ENCODE measurements around the gene RUNX1.

The RUNX1 gene

GRCh38 chr21:34841154-34841553, 207.9 kb downstream of the RUNX1 start:
- DNase-seq: no peak

- no peak for DNase-seq
Measured at GRCh38 chr21:34840693-34841092, 208.4 kb downstream of the RUNX1 start.

- DNase-seq: peak; percentile 75
Measured at GRCh38 chr21:34838956-34839820, 209.9 kb downstream of the RUNX1 start.

- no peak for DNase-seq
Measured at GRCh38 chr21:34836933-34837505, 212.1 kb downstream of the RUNX1 start.

- peak; percentile 99 for DNase-seq
Measured at GRCh38 chr21:34836103-34836932, 212.8 kb downstream of the RUNX1 start.

- DNase-seq: peak; percentile 89
Measured at GRCh38 chr21:34835526-34835925, 213.6 kb downstream of the RUNX1 start.

GRCh38 chr21:34834852-34835501, 214.1 kb downstream of the RUNX1 start:
- no peak for DNase-seq

- no peak for DNase-seq
Measured at GRCh38 chr21:34834290-34834689, 214.8 kb downstream of the RUNX1 start.

- no peak for DNase-seq
Measured at GRCh38 chr21:34833465-34833864, 215.6 kb downstream of the RUNX1 start.

- peak; percentile 97 for DNase-seq
Measured at GRCh38 chr21:34830386-34831170, 218.5 kb downstream of the RUNX1 start.

- DNase-seq: no peak
Measured at GRCh38 chr21:34827445-34828235, 221.5 kb downstream of the RUNX1 start.

GRCh38 chr21:34826836-34827235, 222.3 kb downstream of the RUNX1 start:
- peak; percentile 93 for DNase-seq

GRCh38 chr21:34825948-34826548, 223.1 kb downstream of the RUNX1 start:
- DNase-seq: no peak

- DNase-seq: no peak
Measured at GRCh38 chr21:34825101-34825500, 224.0 kb downstream of the RUNX1 start.

- DNase-seq: no peak
Measured at GRCh38 chr21:34824314-34824713, 224.8 kb downstream of the RUNX1 start.

- DNase-seq: peak; percentile 61
Measured at GRCh38 chr21:34822942-34823341, 226.2 kb downstream of the RUNX1 start.

- DNase-seq: no peak
Measured at GRCh38 chr21:34822168-34822567, 226.9 kb downstream of the RUNX1 start.

- no peak for DNase-seq
Measured at GRCh38 chr21:34821717-34822116, 227.4 kb downstream of the RUNX1 start.

GRCh38 chr21:34820051-34820450, 229.1 kb downstream of the RUNX1 start:
- DNase-seq: no peak

- DNase-seq: no peak
Measured at GRCh38 chr21:34819357-34819999, 229.6 kb downstream of the RUNX1 start.
